OCI-LY1 (cell line): ENCODE data around the gene ST6GALNAC3.

Experiments
- H2AFZ ChIP-seq: fragments of 200-600 bp; sonication (generic), shearing (Covaris generic); 2 replicates; pipeline ENCODE4 v1.6.0; 2014; ENCODE audit warnings: antibody characterized with exemption, mild to moderate bottlenecking, low read length
- H3F3A ChIP-seq: fragments of 200-600 bp; sonication (generic), shearing (Covaris generic); 2 replicates; pipeline ENCODE4 v1.6.0; 2014; ENCODE audit warnings: mild to moderate bottlenecking, antibody characterized with exemption, low read length, moderate library complexity; ENCODE audit not compliant: insufficient read depth
- H3K27ac ChIP-seq: fragments of 200-600 bp; sonication (generic); 2 replicates; pipeline ENCODE4 v1.5.1; 2014; ENCODE audit warnings: low read length, mixed run types, mild to moderate bottlenecking, low read depth; ENCODE audit not compliant: poor library complexity, severe bottlenecking
- H3K27me3 ChIP-seq: fragments of 200-600 bp; sonication (generic); 2 replicates; pipeline ENCODE4 v1.6.0; 2014; ENCODE audit warnings: antibody characterized with exemption, mild to moderate bottlenecking, low read length, moderate library complexity; ENCODE audit not compliant: insufficient read depth
- H3K36me3 ChIP-seq: fragments of 200-600 bp; sonication (generic); 2 replicates; pipeline ENCODE4 v1.6.1; 2014; ENCODE audit warnings: mild to moderate bottlenecking, antibody characterized with exemption, low read length, moderate library complexity, mixed read lengths; ENCODE audit not compliant: insufficient read depth
- H3K4me1 ChIP-seq: fragments of 200-600 bp; sonication (generic); 2 replicates; pipeline ENCODE4 v1.5.1; 2014; ENCODE audit warnings: mild to moderate bottlenecking, low read length, moderate library complexity; ENCODE audit not compliant: insufficient read depth, severe bottlenecking
- H3K4me2 ChIP-seq: fragments of 200-600 bp; sonication (generic), shearing (Covaris generic); 2 replicates; pipeline ENCODE4 v1.6.1; 2014; ENCODE audit warnings: low read length
- H3K4me3 ChIP-seq: fragments of 200-600 bp; sonication (generic); 2 replicates; pipeline ENCODE4 v1.5.1; 2014; ENCODE audit warnings: low read length, low read depth, mild to moderate bottlenecking, mixed read lengths; ENCODE audit not compliant: poor library complexity, severe bottlenecking
- H3K79me2 ChIP-seq: fragments of 200-600 bp; shearing (Covaris generic); 2 replicates; pipeline ENCODE4 v1.6.1; 2016; ENCODE audit warnings: mixed run types, low read length, mixed read lengths; ENCODE audit not compliant: insufficient read depth
- H3K9ac ChIP-seq: fragments of 200-600 bp; sonication (generic), shearing (Covaris generic); 2 replicates; pipeline ENCODE4 v1.6.1; 2014; ENCODE audit warnings: mild to moderate bottlenecking, low read length, mixed read lengths
- H3K9me2 ChIP-seq: fragments of 200-600 bp; sonication (generic), shearing (Covaris generic); 2 replicates; pipeline ENCODE4 v1.6.1; 2014; ENCODE audit warnings: low read depth, mild to moderate bottlenecking, low read length, mixed read lengths
- H3K9me3 ChIP-seq: fragments of 200-600 bp; shearing (Covaris generic); 2 replicates; pipeline ENCODE4 v1.6.1; 2014; ENCODE audit warnings: low read length, mixed read lengths
- H4K20me1 ChIP-seq: fragments of 200-600 bp; sonication (generic), shearing (Covaris generic); 2 replicates; pipeline ENCODE4 v1.6.0; 2016; ENCODE audit warnings: mild to moderate bottlenecking, low read length; ENCODE audit not compliant: insufficient read depth
- CTCF ChIP-seq: fragments of 200-600 bp; sonication (generic), shearing (Covaris generic); IDR thresholded peaks from 2 replicates; pipeline ENCODE4 v1.5.1; 2017; ENCODE audit warnings: mild to moderate bottlenecking, antibody characterized with exemption, low read length, moderate library complexity, mixed read lengths
- EZH2 ChIP-seq: fragments of 200-600 bp; sonication (generic), shearing (Covaris generic); IDR thresholded peaks from 2 replicates; pipeline ENCODE4 v1.8.0; 2017; ENCODE audit warnings: borderline replicate concordance, mixed run types, mild to moderate bottlenecking, antibody characterized with exemption, low read length, moderate library complexity, mixed read lengths

ST6GALNAC3 gene

GRCh38 chr1:76351655-76352054 lies 277.1 kb downstream of the ST6GALNAC3 start:
- H3K4me1 ChIP-seq = no peaks in the 10 kb centered on the region
- no peak overlapping the region for H3K4me3 ChIP-seq
- H3K27me3 ChIP-seq = no peaks in the 10 kb centered on the region
- H3K27ac ChIP-seq = no peak overlapping the region
- H3K9me3 ChIP-seq = no peaks in the 10 kb centered on the region
- H4K20me1 ChIP-seq = no peaks in the 10 kb centered on the region
- H3K36me3 ChIP-seq = no peaks in the 10 kb centered on the region
- H3K4me2 ChIP-seq = no peak overlapping the region
- no peak for TF ChIP-seq CTCF
- no peak for TF ChIP-seq EZH2
- no peaks in the 10 kb centered on the region for H3K79me2 ChIP-seq
- H3K9ac ChIP-seq = no peak overlapping the region
- no peaks in the 10 kb centered on the region for H3K9me2 ChIP-seq
- no peak overlapping the region for H2AFZ ChIP-seq
- no peaks in the 10 kb centered on the region for H3F3A ChIP-seq

- no peaks in the 10 kb centered on the region for H3K27me3 ChIP-seq
- no peaks in the 10 kb centered on the region for H3K9me2 ChIP-seq
- H3K4me2 ChIP-seq = no peak overlapping the region
- H3K27ac ChIP-seq = no peak overlapping the region
- no peaks in the 10 kb centered on the region for H3K79me2 ChIP-seq
- H3F3A ChIP-seq = no peaks in the 10 kb centered on the region
- no peak overlapping the region for H3K9ac ChIP-seq
- H2AFZ ChIP-seq = no peak overlapping the region
- H3K4me3 ChIP-seq = no peak overlapping the region
- H3K9me3 ChIP-seq = no peaks in the 10 kb centered on the region
- no peaks in the 10 kb centered on the region for H3K36me3 ChIP-seq
- no peak for TF ChIP-seq CTCF
- no peak for TF ChIP-seq EZH2
- no peaks in the 10 kb centered on the region for H3K4me1 ChIP-seq
- no peaks in the 10 kb centered on the region for H4K20me1 ChIP-seq
These were observed 278.3 kb downstream of the ST6GALNAC3 start for GRCh38 chr1:76352741-76353435.

DNA sequence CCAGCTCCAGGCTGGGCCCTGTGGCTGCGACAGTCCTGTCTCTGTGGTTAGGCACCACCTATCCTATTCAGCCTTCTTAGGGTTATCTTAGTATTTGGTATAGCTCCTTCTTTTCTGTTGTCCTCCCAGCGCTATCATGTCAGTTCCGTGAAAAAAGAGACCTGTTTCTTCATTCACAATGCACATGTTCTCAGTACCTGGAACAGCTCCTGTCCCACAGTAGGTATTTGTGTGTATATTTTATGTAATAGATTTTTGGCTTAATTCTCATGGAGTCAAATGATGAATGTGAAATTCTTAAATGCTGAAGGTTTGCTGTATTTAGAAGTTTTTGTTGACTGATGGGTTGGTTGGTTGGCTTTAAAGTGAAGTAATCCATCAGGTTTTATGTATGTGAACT lies 279.7 kb downstream of the ST6GALNAC3 start:
- Histone ChIP-seq H3K4me3 (no peak overlapping the region), H3K27ac (no peak overlapping the region), H3K9me3 (no peaks in the 10 kb centered on the region), H4K20me1 (no peaks in the 10 kb centered on the region), H3K4me2 (no peak overlapping the region), H3K9me2 (no peaks in the 10 kb centered on the region), H2AFZ (no peak overlapping the region), H3K36me3 (no peaks in the 10 kb centered on the region), H3K27me3 (no peaks in the 10 kb centered on the region), H3K4me1 (no peaks in the 10 kb centered on the region), H3K9ac (no peak overlapping the region), H3K79me2 (no peaks in the 10 kb centered on the region), H3F3A (no peaks in the 10 kb centered on the region)
- TF ChIP-seq EZH2 (no peak), CTCF (no peak)
